Neural cell (in vitro differentiated cells): ENCODE results near the gene LYPD6B. TPM values are rescaled to one million over a fixed set of nuclear protein-coding genes. Genes with fewer than 3 reads are reported as not detected.

Experiments used
- H2AFZ ChIP-seq: fragments of 200-600, 300-800 bp; sonication (generic), shearing (Covaris generic); 2 replicates; pipeline ENCODE4 v1.6.0; 2014; ENCODE audit warnings: low read depth, mild to moderate bottlenecking, antibody characterized with exemption, low read length, moderate library complexity
- H3F3A ChIP-seq: fragments of 200-600 bp; shearing (Covaris generic); 2 replicates; pipeline ENCODE4 v1.6.1; 2016; ENCODE audit warnings: mild to moderate bottlenecking, moderate library complexity, mixed read lengths, antibody characterized with exemption, low read length; ENCODE audit not compliant: insufficient read depth, poor library complexity, severe bottlenecking
- H3K27ac ChIP-seq: fragments of 200-600, 300-800 bp; sonication (generic), shearing (Covaris generic); 2 replicates; pipeline ENCODE4 v1.5.1; 2014; ENCODE audit warnings: mild to moderate bottlenecking, low read length, moderate library complexity
- H3K27me3 ChIP-seq: fragments of 300-800, 200-600 bp; sonication (generic), shearing (Covaris generic); 2 replicates; pipeline ENCODE4 v1.6.0; 2014; ENCODE audit warnings: mild to moderate bottlenecking, low read depth, low read length, moderate library complexity; ENCODE audit not compliant: insufficient read depth
- H3K36me3 ChIP-seq: fragments of 300-800, 200-600 bp; sonication (generic), shearing (Covaris generic); 2 replicates; pipeline ENCODE4 v1.5.1; 2014; ENCODE audit warnings: mild to moderate bottlenecking, antibody characterized with exemption, low read length, moderate library complexity; ENCODE audit not compliant: insufficient read depth
- H3K4me2 ChIP-seq: fragments of 300-800, 200-600 bp; sonication (generic), shearing (Covaris generic); 2 replicates; pipeline ENCODE4 v1.6.0; 2014; ENCODE audit warnings: mild to moderate bottlenecking, low read length
- H3K4me3 ChIP-seq: fragments of 300-800, 200-600 bp; sonication (generic), shearing (Covaris generic); 2 replicates; pipeline ENCODE4 v1.5.1; 2014; ENCODE audit warnings: mild to moderate bottlenecking, low read length, moderate library complexity
- H3K79me2 ChIP-seq: fragments of 200-600 bp; shearing (Covaris generic); replicated peaks from 2 replicates; pipeline ENCODE4 v1.6.0; 2014; ENCODE audit warnings: mild to moderate bottlenecking, low read length, moderate library complexity; ENCODE audit not compliant: insufficient read depth
- H3K9ac ChIP-seq: fragments of 300-800, 200-600 bp; sonication (generic), shearing (Covaris generic); 2 replicates; pipeline ENCODE4 v1.6.1; 2016; ENCODE audit warnings: mild to moderate bottlenecking, low read length, mixed read lengths
- H3K9me2 ChIP-seq: fragments of 200-600 bp; shearing (Covaris generic); 2 replicates; pipeline ENCODE4 v1.6.1; 2016; ENCODE audit warnings: mild to moderate bottlenecking, low read length, mixed read lengths; ENCODE audit not compliant: insufficient read depth
- H3K9me3 ChIP-seq: fragments of 200-600, 300-800 bp; sonication (generic), shearing (Covaris generic); 2 replicates; pipeline ENCODE4 v1.6.1; 2016; ENCODE audit warnings: mild to moderate bottlenecking, mixed run types, low read length, moderate library complexity, mixed read lengths
- H4K20me1 ChIP-seq: fragments of 200-600 bp; shearing (Covaris generic); 2 replicates; pipeline ENCODE4 v1.6.1; 2016; ENCODE audit warnings: mild to moderate bottlenecking, mixed run types; ENCODE audit not compliant: insufficient read depth
- EP300 ChIP-seq: fragments of 450-650 bp; conservative IDR thresholded peaks from 2 replicates; pipeline ENCODE4 v1.6.1; 2014; ENCODE audit warnings: antibody characterized with exemption, mild to moderate bottlenecking, moderate library complexity; ENCODE audit not compliant: poor library complexity, severe bottlenecking
- EZH2 ChIP-seq: fragments of 200-600, 300-800 bp; shearing (Covaris generic), sonication (generic); IDR thresholded peaks from 2 replicates; pipeline ENCODE4 v1.6.1; 2014; ENCODE audit warnings: antibody characterized with exemption, low read length, borderline replicate concordance, mild to moderate bottlenecking; ENCODE audit not compliant: insufficient read depth, poor library complexity, severe bottlenecking
- MXI1 ChIP-seq: fragments of 450-650 bp; conservative IDR thresholded peaks from 2 replicates; pipeline ENCODE4 v1.6.1; 2014; ENCODE audit warnings: antibody characterized with exemption, mild to moderate bottlenecking; ENCODE audit not compliant: poor library complexity, severe bottlenecking
- POLR2AphosphoS5 ChIP-seq: IDR thresholded peaks from 2 replicates; pipeline ENCODE4 v1.6.1; 2012
- RAD21 ChIP-seq: fragments of 450-650 bp; conservative IDR thresholded peaks from 2 replicates; pipeline ENCODE4 v1.6.1; 2014; ENCODE audit warnings: antibody characterized with exemption, mild to moderate bottlenecking, moderate library complexity
- SMC3 ChIP-seq: fragments of 450-650 bp; conservative IDR thresholded peaks from 2 replicates; pipeline ENCODE4 v1.6.1; 2014; ENCODE audit warnings: antibody characterized with exemption, mild to moderate bottlenecking, moderate library complexity; ENCODE audit not compliant: poor library complexity
- polyA plus RNA-seq: library from polyadenylated mRNA; depleted of rRNA; stranded (reverse); fragments of >200 nt; gene quantifications from 2 replicates; pipeline ENCODE4 v1.2.3, GENCODE V29; 2014
- TF ChIP-seq, protein P1 (sequence below): IDR thresholded peaks from 2 replicates; pipeline ENCODE4 v1.6.1; 2012; ENCODE audit warnings: borderline replicate concordance
- TF ChIP-seq, protein P2 (sequence below): fragments of 450-650 bp; IDR thresholded peaks from 2 replicates; pipeline ENCODE4 v1.5.1; 2014; ENCODE audit warnings: antibody characterized with exemption, mild to moderate bottlenecking, moderate library complexity; ENCODE audit not compliant: poor library complexity, severe bottlenecking

LYPD6B gene
- polyA plus RNA-seq, 1 donor from 2014 or later: 0.68 TPM

DNA sequence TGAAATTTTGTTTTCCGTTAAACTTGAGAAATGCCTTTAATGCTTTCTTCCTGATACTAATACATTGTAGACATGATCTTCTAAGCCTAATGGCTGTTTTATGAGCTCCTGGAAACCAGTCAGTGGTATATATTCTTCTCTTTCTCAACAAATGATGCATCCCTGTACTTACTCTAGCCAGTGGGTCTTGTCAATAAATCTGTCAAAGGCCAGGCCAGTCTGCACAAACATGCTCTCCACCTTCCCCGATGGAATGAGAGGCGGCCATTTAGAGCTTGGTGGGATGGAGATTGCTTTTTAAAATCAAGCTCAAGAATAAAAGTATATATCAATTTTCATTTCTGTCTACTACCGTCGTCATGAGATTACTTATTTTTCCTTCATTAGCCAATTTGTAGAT is 140.1 kb downstream of the LYPD6B start:
- Histone ChIP-seq H3K27me3 (no peaks in the 10 kb centered on the region), H2AFZ (no peak overlapping the region), H3K9ac (no peak overlapping the region), H3K9me3 (no peaks in the 10 kb centered on the region), H3K36me3 (no peaks in the 10 kb centered on the region), H4K20me1 (no peaks in the 10 kb centered on the region), H3K4me3 (no peak overlapping the region), H3K4me2 (no peak overlapping the region), H3K79me2 (no peaks in the 10 kb centered on the region), H3K9me2 (no peaks in the 10 kb centered on the region), H3F3A (no peaks in the 10 kb centered on the region), H3K27ac (no peak overlapping the region)
- TF ChIP-seq EP300: no peak
- TF ChIP-seq, protein P1, sequence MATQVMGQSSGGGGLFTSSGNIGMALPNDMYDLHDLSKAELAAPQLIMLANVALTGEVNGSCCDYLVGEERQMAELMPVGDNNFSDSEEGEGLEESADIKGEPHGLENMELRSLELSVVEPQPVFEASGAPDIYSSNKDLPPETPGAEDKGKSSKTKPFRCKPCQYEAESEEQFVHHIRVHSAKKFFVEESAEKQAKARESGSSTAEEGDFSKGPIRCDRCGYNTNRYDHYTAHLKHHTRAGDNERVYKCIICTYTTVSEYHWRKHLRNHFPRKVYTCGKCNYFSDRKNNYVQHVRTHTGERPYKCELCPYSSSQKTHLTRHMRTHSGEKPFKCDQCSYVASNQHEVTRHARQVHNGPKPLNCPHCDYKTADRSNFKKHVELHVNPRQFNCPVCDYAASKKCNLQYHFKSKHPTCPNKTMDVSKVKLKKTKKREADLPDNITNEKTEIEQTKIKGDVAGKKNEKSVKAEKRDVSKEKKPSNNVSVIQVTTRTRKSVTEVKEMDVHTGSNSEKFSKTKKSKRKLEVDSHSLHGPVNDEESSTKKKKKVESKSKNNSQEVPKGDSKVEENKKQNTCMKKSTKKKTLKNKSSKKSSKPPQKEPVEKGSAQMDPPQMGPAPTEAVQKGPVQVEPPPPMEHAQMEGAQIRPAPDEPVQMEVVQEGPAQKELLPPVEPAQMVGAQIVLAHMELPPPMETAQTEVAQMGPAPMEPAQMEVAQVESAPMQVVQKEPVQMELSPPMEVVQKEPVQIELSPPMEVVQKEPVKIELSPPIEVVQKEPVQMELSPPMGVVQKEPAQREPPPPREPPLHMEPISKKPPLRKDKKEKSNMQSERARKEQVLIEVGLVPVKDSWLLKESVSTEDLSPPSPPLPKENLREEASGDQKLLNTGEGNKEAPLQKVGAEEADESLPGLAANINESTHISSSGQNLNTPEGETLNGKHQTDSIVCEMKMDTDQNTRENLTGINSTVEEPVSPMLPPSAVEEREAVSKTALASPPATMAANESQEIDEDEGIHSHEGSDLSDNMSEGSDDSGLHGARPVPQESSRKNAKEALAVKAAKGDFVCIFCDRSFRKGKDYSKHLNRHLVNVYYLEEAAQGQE: no peak
- TF ChIP-seq EZH2: no peak
- TF ChIP-seq, protein P2, sequence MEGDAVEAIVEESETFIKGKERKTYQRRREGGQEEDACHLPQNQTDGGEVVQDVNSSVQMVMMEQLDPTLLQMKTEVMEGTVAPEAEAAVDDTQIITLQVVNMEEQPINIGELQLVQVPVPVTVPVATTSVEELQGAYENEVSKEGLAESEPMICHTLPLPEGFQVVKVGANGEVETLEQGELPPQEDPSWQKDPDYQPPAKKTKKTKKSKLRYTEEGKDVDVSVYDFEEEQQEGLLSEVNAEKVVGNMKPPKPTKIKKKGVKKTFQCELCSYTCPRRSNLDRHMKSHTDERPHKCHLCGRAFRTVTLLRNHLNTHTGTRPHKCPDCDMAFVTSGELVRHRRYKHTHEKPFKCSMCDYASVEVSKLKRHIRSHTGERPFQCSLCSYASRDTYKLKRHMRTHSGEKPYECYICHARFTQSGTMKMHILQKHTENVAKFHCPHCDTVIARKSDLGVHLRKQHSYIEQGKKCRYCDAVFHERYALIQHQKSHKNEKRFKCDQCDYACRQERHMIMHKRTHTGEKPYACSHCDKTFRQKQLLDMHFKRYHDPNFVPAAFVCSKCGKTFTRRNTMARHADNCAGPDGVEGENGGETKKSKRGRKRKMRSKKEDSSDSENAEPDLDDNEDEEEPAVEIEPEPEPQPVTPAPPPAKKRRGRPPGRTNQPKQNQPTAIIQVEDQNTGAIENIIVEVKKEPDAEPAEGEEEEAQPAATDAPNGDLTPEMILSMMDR: no peak
- TF ChIP-seq SMC3: no peak
- no peak for TF ChIP-seq MXI1

DNA sequence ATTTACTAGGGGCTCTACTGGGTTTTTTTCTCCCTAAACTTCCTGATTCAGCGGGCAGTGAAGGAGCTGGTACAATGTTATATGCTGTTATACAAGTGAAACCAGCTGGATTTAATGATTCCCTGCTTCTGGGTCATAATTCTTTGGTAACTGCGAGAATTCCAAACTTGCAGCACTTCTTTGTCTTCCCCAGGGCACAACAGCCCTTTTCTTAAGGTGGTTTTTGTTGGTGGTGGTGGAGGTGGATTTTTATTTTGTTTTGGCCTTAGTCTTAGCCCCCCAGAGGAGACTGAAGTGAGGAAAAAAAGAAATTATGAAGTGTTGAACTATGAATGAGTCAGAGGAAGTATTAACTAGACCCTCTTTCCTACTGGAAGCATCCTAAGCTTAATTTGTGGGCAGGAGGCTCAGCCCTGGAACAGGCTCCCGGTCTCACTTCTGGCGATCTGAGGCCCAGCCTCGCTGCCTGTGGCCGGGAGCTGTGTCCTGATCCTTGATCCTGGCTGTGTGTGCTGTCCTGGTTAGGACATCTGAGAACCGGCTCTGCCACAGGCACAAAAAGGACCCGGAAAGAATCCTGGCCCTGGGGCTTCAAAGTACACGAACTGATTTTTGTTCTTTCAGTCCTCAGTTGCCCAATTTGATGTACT is 141.9 kb downstream of the LYPD6B start:
- H3K27me3 ChIP-seq: no peaks in the 10 kb centered on the region
- no peaks in the 10 kb centered on the region for H3F3A ChIP-seq
- no peak overlapping the region for H2AFZ ChIP-seq
- no peaks in the 10 kb centered on the region for H3K9me2 ChIP-seq
- no peaks in the 10 kb centered on the region for H4K20me1 ChIP-seq
- TF ChIP-seq SMC3 (no peak), EP300 (no peak), POLR2AphosphoS5 (no peak), RAD21 (no peak)
- TF ChIP-seq, protein P1: no peak
- H3K36me3 ChIP-seq: no peaks in the 10 kb centered on the region
- H3K27ac ChIP-seq: no peak overlapping the region
- H3K9me3 ChIP-seq: no peaks in the 10 kb centered on the region
- H3K4me2 ChIP-seq: no peak overlapping the region
- no peak overlapping the region for H3K9ac ChIP-seq
- H3K4me3 ChIP-seq: no peak overlapping the region
- no peaks in the 10 kb centered on the region for H3K79me2 ChIP-seq
